Fibroblast of peridontal ligament (primary cell): ENCODE data around the gene GAPVD1.
"Not testable (repeated sequence)": the region's sequence is repeated elsewhere in the genome, so short reads cannot be mapped to it uniquely, and the experiment has no call there.

Experiments
- DNase-seq: peaks from one replicate; pipeline ENCODE4 v3.0.0-alpha.2; 2010; ENCODE audit errors: extremely low read depth

The GAPVD1 gene

DNA sequence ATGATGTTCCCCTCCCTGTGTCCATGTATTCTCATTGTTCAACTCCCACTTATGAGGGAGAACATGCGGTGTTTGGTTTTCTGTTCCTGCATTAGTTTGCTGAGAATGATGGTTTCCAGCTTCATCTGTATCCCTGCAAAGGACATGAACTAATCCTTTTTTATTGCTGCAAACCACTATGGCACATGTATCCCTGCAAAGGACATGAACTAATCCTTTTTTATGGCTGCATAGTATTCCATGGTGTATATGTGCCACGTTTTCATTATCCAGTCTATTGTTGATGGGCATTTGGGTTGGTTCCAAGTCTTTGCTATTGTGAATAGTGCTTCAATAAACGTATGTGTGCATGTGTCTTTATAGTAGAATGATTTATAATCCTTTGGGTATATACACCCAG, 54.7 kb downstream of the GAPVD1 start:
- DNase-seq, result not testable (repeated sequence)

DNA sequence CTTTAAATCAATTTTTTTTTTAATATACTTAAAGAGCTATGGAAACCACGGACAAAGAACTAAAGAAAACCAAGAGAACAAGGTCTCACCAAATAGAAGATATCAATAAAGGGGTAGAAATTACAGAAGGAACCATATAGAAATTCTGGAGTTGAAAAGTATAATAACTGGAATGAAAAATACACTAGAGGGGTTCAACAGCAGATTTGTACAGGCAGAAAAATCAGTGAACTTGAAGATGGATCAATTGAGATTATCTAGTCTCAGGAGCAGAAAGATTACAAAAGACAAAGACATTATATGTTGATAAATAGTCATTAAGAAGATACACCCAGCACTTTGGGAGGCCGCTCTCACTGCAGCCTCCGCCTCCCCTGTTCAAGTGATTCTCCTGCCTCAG, 56.1 kb downstream of the GAPVD1 start:
- no peak for DNase-seq

GRCh38 chr9:125321496-125321895, 59.9 kb downstream of the GAPVD1 start:
- DNase-seq, result no peak

- DNase-seq, result no peak
Observed at GRCh38 chr9:125323615-125324014, 62.0 kb downstream of the GAPVD1 start.

GRCh38 chr9:125325826-125326225, 64.2 kb downstream of the GAPVD1 start:
- DNase-seq, result no peak

- no peak for DNase-seq
Observed at GRCh38 chr9:125329978-125330377, 68.4 kb downstream of the GAPVD1 start.

GRCh38 chr9:125330587-125330986, 69.0 kb downstream of the GAPVD1 start:
- DNase-seq, result no peak

DNA sequence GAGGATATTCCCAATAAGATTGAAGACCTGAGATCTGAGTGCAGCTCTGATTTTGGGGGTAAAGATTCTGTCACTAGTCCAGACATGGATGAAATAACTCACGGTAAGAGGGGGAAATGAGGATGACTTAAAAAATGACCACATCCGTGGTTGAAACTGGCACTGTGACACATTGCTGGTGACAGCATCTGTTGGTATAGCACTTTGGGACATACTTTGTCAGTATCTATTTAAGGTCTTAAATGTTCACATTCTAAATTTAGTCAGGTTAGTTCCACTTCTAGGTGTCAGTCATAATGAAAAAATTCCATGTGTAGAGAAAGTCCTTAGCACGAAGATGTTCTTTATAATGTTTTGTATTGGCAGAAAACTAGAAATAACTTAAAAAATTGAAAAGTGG, 70.9 kb downstream of the GAPVD1 start:
- no peak for DNase-seq

GRCh38 chr9:125337236-125337635, 75.6 kb downstream of the GAPVD1 start:
- DNase-seq, result no peak

GRCh38 chr9:125338929-125339328, 77.3 kb downstream of the GAPVD1 start:
- DNase-seq, result no peak

DNA sequence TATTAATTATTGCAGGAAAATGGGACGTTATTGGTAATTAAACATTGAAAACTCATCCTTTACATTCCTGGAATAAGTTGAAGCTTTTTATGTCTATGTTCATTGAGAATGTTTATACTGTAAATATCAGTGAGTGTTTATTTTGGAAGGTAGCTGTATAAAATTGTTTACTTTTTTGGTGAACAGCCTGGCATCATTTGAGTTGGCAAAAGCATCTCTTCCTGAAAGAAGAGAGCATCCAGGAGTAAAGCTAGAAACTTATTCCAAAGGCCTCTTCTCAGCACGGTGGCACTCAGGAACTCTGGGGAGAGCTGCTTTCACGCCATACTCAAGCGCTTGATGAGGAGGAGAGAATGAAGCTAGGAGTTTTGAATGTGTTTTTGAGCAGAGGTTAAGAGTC, 79.9 kb downstream of the GAPVD1 start:
- no peak for DNase-seq

GRCh38 chr9:125343518-125344275, 82.1 kb downstream of the GAPVD1 start:
- DNase-seq, result peak; percentile 31

- DNase-seq, result no peak
Observed at GRCh38 chr9:125346080-125346732, 84.6 kb downstream of the GAPVD1 start.

DNA sequence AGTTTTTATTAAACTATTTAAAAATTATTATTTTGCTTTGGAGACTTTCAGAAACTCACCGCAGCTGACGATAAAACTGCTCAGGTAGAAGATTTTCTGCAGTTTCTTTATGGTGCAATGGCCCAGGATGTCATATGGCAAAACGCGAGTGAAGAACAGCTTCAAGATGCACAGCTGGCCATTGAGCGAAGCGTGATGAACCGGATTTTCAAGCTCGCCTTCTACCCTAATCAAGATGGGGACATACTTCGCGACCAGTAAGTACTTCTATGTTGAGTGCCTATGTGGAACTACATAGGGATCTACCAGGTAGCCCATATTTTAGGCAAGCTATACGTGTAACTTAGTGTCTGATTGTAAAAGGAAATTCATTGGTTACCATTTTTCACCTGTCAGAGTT, 94.0 kb downstream of the GAPVD1 start:
- no peak for DNase-seq

GRCh38 chr9:125356032-125356431, 94.4 kb downstream of the GAPVD1 start:
- DNase-seq, result no peak

DNA sequence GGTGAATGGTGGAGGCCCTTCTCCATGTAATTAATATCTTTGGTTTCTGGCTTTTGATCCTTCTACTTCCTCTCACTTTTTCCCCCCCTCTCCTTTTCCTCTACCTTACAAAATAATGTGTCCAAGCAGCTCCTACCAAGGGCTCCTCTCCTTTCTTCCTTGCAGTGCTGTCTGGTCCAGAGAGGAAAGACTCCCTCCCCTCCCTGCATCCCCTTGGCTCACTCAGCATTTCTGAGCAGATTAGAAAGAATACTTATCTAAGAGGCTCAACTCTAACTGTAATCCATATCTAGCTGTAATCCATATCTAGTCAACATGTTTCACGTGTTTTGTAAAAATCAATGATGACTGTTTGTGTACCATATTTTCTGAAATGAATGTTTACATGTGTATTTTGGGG, 97.4 kb downstream of the GAPVD1 start:
- DNase-seq, result no peak

- no peak for DNase-seq
Observed at GRCh38 chr9:125360601-125361000, 99.0 kb downstream of the GAPVD1 start.

GRCh38 chr9:125361837-125362531, 100.4 kb downstream of the GAPVD1 start:
- peak; percentile 13 for DNase-seq

- no peak for DNase-seq
Observed at GRCh38 chr9:125366676-125367075, 105.0 kb downstream of the GAPVD1 start.

DNA sequence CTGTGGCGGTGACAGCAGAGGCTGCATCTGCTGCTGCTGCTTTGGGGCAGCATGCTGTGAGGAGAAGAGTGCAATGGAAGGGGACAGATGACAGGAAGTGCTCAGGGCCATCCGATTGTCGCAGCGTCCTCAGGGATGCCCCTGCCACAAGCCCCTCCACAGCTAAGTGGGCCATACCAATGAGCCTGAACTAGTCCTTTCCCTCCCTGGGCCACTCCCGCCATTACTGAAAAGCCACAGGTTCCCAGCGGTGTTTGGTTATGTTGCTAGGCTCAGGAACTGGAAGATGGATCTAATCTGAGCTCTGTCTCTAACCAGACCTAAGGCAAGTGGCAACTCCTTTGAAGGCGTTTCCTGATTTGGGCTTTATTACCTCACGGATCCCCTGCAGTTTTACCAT, 109.2 kb downstream of the GAPVD1 start:
- no peak for DNase-seq

DNA sequence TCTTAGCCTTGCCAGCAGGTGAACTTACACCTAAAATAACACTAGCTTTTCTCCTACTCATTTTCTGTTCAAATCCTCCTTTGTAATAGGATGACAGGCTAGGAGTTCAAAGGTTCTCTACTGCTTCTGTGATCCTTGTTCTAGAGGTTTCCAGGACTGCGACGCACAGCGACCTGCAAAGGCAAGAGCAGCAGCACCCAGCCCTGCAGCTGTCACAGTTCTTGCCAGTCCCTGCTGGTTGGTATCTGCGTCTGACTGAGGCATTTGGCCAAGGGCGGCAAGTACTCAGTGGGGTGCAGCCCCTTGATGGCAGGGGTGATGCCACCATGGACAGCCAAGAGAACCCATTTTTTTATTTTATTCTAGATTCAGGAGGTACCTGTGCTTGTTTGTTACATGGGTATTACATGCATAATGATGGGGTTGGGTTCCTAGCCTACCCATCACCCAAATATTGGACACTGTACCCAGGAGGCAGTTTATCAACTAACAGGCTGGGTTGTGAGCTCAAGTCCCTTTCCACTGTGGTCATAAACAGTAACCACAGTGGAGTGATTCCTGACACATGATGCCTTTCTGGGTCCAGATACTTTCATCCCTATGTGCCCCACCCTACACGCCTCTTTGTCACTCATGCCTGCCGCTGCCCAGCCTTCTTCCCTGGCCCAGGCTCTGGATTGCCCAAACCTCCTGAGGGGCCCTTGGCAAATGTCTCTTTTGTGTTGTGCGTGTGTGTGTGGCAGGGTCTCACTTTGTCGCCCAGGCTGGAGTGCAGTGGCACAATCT, 111.0 kb downstream of the GAPVD1 start:
- DNase-seq, result no peak
